Measurements from ENCODE around the gene DYNLT4.

DNA sequence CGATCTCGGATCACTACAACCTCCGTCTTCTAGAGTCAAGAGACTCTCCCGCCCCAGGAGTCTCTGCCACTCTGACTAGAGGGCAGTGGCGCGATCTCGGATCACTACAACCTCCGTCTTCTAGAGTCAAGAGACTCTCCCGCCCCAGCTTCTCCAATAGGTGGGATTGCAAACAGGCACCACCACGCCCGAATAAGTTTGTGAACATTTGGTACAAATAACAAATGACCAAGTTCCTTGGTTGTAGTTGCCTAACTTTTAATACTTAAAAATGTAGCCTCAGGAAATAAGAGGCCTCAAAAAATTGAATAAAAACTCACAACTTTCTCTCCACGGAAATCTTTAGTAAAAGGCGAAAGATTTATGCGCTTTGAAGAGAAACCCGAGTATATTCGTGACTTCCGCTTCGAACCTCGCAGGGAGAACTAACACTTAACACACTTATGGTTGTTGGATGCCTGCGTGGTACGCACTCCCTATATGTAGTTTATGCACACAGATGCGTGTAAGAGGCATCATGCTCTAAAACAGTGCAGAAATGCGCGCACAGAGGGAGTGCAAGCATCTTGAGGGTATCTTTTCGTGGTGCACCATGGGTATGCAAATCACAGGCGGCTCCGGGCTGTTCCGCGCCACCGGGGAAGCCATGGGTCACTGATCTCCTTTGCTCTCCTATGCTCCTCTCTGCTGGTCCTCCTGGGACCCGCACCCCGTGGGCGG lies 12.6 kb upstream of the DYNLT4 start:
- TF ChIP-seq, protein P1, sequence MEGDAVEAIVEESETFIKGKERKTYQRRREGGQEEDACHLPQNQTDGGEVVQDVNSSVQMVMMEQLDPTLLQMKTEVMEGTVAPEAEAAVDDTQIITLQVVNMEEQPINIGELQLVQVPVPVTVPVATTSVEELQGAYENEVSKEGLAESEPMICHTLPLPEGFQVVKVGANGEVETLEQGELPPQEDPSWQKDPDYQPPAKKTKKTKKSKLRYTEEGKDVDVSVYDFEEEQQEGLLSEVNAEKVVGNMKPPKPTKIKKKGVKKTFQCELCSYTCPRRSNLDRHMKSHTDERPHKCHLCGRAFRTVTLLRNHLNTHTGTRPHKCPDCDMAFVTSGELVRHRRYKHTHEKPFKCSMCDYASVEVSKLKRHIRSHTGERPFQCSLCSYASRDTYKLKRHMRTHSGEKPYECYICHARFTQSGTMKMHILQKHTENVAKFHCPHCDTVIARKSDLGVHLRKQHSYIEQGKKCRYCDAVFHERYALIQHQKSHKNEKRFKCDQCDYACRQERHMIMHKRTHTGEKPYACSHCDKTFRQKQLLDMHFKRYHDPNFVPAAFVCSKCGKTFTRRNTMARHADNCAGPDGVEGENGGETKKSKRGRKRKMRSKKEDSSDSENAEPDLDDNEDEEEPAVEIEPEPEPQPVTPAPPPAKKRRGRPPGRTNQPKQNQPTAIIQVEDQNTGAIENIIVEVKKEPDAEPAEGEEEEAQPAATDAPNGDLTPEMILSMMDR (IDR thresholded peaks at IDR 0.05): peak in 1 of 3 donors; percentile 25
- peak; percentile 88 for TF ChIP-seq POLR2A (IDR thresholded peaks at IDR 0.05)
